ENCODE results near the gene ASCL3. TPM values are rescaled to one million over a fixed set of nuclear protein-coding genes. Genes with fewer than 3 reads are reported as not detected.
"Not testable (repeated sequence)": the region's sequence is repeated elsewhere in the genome, so short reads cannot be mapped to it uniquely, and the experiment has no call there.

Gene ASCL3, protein sequence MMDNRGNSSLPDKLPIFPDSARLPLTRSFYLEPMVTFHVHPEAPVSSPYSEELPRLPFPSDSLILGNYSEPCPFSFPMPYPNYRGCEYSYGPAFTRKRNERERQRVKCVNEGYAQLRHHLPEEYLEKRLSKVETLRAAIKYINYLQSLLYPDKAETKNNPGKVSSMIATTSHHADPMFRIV
- not detected in 2 replicates for total RNA-seq (2014; rRNA removed; shearing (Covaris generic))
- not detected in 2 replicates for polyA plus RNA-seq (2016; fragmentation: Nextera tagmentation; extraction: Ambion mirVana)

- H2AFZ ChIP-seq: no peak within 1 kb of the TSS
Observed at GRCh38 chr11:8942518-8943066, at the start of gene ASCL3. Gene ASCL3, minus strand, starts transcription at chr11:8943016. Its CDS starts 4,855 bp downstream, at chr11:8938161.

DNA sequence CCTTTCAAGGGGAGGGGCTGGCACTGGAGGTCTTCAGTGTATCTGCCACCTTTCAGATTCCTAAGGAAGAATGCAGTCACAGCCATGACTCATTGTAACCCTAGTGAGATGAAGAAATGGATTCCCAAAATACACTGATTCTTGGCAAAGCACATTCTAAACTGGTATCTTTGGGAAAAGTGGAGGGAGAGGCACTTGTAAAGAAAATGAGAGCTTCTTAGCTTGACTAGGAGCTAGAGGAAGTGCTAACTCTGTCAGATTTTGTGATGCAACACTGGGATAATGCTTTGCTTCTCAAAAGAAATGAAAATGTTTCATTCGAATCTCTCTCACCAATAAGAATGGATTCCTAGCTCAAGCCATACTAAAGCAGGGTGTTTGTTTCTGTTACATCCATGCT lies 46.6 kb upstream of the ASCL3 start:
- TF ChIP-seq EZH2 (IDR thresholded peaks at IDR 0.05; ENCODE audit: insufficient read depth, poor library complexity, severe bottlenecking) (no peak), EZH2phosphoT487 (IDR thresholded peaks at IDR 0.05; ENCODE audit: insufficient read depth, low read depth) (no peak)
- Histone ChIP-seq H3K9me2 (ENCODE audit: insufficient read depth) (no peaks in the 10 kb centered on the region), H3K4me3 (0 out of 2 replicates have a peak overlapping the region, but pooled peaks have one; percentile 4), H3K4me1 (ENCODE audit: insufficient read depth) (peaks cover 20% of the 10 kb centered on the region), H3K27me3 (replicated peaks; ENCODE audit: insufficient read depth) (no peaks in the 10 kb centered on the region), H3F3A (ENCODE audit: insufficient read depth) (peaks cover 21% of the 10 kb centered on the region), H3K9ac (no peak overlapping the region), H3K4me2 (ENCODE audit: unreplicated experiment) (peak overlapping the region; percentile 17), H4K20me1 (ENCODE audit: insufficient read depth) (no peaks in the 10 kb centered on the region), H2AFZ (peak overlapping the region; percentile 49), H3K27ac (peak overlapping the region; percentile 37), H3K9me3 (ENCODE audit: low read depth) (no peaks in the 10 kb centered on the region), H3K36me3 (ENCODE audit: low read depth) (no peaks in the 10 kb centered on the region), H3K79me2 (ENCODE audit: insufficient read depth) (no peaks in the 10 kb centered on the region)
- peak; percentile 74 for DNase-seq
- WGBS, 2 experiments (ENCODE audit: low coverage in 1 of 2, low lambda C conversion rate in 2 of 2, missing lambda C conversion rate in 2 of 2): 37 to 46% methylated on average over 1 of the region's 1 CpG
- in situ Hi-C loops (cut with MboI): no loop called here

More at GRCh38 chr11:8942518-8943066, at the start of gene ASCL3:
- Histone ChIP-seq H4K20me1 (ENCODE audit: insufficient read depth) (no peaks in the 10 kb centered on the region), H3F3A (ENCODE audit: insufficient read depth) (no peaks in the 10 kb centered on the region), H3K27me3 (replicated peaks; ENCODE audit: insufficient read depth) (no peaks in the 10 kb centered on the region), H3K4me3 (no peak within 1 kb of the TSS), H3K4me1 (ENCODE audit: insufficient read depth) (no peaks in the 10 kb centered on the region), H3K9me3 (ENCODE audit: low read depth) (no peaks in the 10 kb centered on the region), H3K4me2 (ENCODE audit: unreplicated experiment) (no peak within 1 kb of the TSS), H3K9ac (no peak within 1 kb of the TSS), H3K79me2 (ENCODE audit: insufficient read depth) (no peaks in the 10 kb centered on the region), H3K27ac (no peak within 1 kb of the TSS), H3K36me3 (ENCODE audit: low read depth) (peaks cover 3% of the 10 kb centered on the region; the same call in 1 of the 2 replicates), H3K9me2 (ENCODE audit: insufficient read depth) (no peaks in the 10 kb centered on the region)
- in situ Hi-C loops (cut with MboI): no loop called here
- WGBS, 2 experiments (ENCODE audit: low coverage in 1 of 2, low lambda C conversion rate in 2 of 2, missing lambda C conversion rate in 2 of 2): 62 to 69% methylated on average over 5 of the region's 5 CpGs
- TF ChIP-seq EZH2 (IDR thresholded peaks at IDR 0.05; ENCODE audit: insufficient read depth, poor library complexity, severe bottlenecking) (no peak), EZH2phosphoT487 (IDR thresholded peaks at IDR 0.05; ENCODE audit: insufficient read depth, low read depth) (no peak)
- DNase-seq: no peak

DNA sequence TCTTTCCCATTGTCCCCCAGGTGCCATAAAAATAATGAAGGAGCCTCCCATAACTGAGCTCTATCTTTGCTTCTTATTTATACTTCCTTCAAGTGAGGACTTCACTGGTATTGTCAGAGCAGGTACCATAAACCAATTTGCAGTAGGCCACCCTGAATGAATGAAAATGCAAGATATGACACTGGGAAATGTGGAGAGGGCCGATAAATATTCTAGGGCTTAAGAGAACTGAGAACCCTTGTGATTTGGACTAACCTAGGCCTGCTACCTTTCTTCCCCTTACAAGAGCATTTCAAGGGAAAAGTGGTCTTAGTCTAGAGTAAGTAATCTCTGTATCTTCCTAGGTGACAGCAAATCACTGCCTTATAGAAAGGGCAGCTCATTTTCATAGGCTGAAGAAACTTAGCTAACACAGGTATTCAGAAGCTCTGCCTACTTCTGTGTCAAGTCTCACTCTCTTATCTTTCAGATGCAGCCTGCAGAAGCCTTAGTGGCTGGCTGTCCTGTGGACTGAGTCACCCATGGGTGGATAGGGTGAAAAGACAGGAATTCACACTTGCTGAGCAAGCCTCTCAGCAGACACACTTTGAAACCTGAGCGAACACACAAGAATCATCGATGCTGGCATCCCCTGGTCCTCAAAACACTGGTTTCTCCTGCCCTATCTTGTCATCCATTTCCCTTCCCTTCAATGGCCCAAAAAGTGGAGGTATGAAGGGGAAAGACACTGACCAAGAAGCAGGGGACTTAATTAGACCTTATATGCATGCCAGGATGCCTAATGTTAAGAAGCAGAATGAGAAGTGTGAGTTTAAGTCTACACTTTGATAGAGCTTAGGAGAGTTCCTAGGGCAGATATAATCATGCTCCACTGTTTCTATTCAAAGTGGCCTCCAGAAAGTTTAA lies 45.8 kb upstream of the ASCL3 start:
- TF ChIP-seq EZH2phosphoT487 (IDR thresholded peaks at IDR 0.05; ENCODE audit: insufficient read depth, low read depth) (no peak), EZH2 (IDR thresholded peaks at IDR 0.05; ENCODE audit: insufficient read depth, poor library complexity, severe bottlenecking) (no peak)
- Histone ChIP-seq H3K79me2 (ENCODE audit: insufficient read depth) (no peaks in the 10 kb centered on the region), H3K9me3 (ENCODE audit: low read depth) (no peaks in the 10 kb centered on the region), H3F3A (ENCODE audit: insufficient read depth) (peaks cover 21% of the 10 kb centered on the region), H2AFZ (no peak overlapping the region), H3K36me3 (ENCODE audit: low read depth) (no peaks in the 10 kb centered on the region), H3K4me3 (no peak overlapping the region), H3K27me3 (replicated peaks; ENCODE audit: insufficient read depth) (no peaks in the 10 kb centered on the region), H3K4me1 (ENCODE audit: insufficient read depth) (peaks cover 20% of the 10 kb centered on the region), H3K4me2 (ENCODE audit: unreplicated experiment) (no peak overlapping the region), H4K20me1 (ENCODE audit: insufficient read depth) (no peaks in the 10 kb centered on the region), H3K9me2 (ENCODE audit: insufficient read depth) (no peaks in the 10 kb centered on the region), H3K27ac (peak overlapping the region; percentile 37; the same call in 1 of the 2 replicates), H3K9ac (no peak overlapping the region)
- in situ Hi-C loops (cut with MboI): no loop called here
- WGBS, 2 experiments (ENCODE audit: low coverage in 1 of 2, low lambda C conversion rate in 2 of 2, missing lambda C conversion rate in 2 of 2): 85 to 91% methylated on average over 3 of the region's 3 CpGs
- DNase-seq: peak; percentile 70

- WGBS, 2 experiments (ENCODE audit: low coverage in 1 of 2, low lambda C conversion rate in 2 of 2, missing lambda C conversion rate in 2 of 2): 94 to 95% methylated on average over 2 of the region's 2 CpGs
Observed at GRCh38 chr11:8987446-8987845, 44.6 kb upstream of the ASCL3 start.

DNA sequence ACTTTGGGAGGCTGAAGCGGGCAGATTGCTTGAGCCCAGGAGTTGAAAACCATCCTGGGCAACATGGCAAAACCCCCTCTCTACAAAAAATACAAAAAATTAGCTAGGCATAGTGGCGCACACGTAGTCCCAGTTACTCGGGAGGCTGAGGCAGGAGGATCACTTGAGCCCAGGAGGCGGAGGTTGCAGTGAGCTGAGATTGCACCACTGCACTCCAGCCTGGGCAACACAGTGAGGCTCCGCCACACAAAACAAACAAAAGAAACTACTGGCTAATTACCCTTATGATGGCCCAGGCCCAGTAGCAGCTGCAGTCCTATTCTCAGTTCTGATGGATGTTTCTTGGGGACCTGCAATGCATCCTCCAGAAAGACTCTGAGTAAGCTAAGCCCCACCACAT lies 44.0 kb upstream of the ASCL3 start:
- H3K79me2 ChIP-seq (ENCODE audit: insufficient read depth); H3K9me2 ChIP-seq (ENCODE audit: insufficient read depth); H3K9ac ChIP-seq; in situ Hi-C loops (cut with MboI); H3K27me3 ChIP-seq (replicated peaks; ENCODE audit: insufficient read depth); H3K4me3 ChIP-seq; H3K9me3 ChIP-seq (ENCODE audit: low read depth); H3K27ac ChIP-seq; H4K20me1 ChIP-seq (ENCODE audit: insufficient read depth); H3K4me2 ChIP-seq (ENCODE audit: unreplicated experiment); H3K36me3 ChIP-seq (ENCODE audit: low read depth); DNase-seq; H2AFZ ChIP-seq: not testable (repeated sequence)
- 89 to 92% methylated on average over 6 of the region's 6 CpGs for WGBS, 2 experiments (ENCODE audit: low coverage in 1 of 2, low lambda C conversion rate in 2 of 2, missing lambda C conversion rate in 2 of 2)
- Histone ChIP-seq H3F3A (ENCODE audit: insufficient read depth) (peaks cover 21% of the 10 kb centered on the region), H3K4me1 (ENCODE audit: insufficient read depth) (peaks cover 20% of the 10 kb centered on the region)

More at GRCh38 chr11:8987446-8987845, 44.6 kb upstream of the ASCL3 start:
- Histone ChIP-seq H3K79me2 (ENCODE audit: insufficient read depth) (no peaks in the 10 kb centered on the region), H3K9me2 (ENCODE audit: insufficient read depth) (no peaks in the 10 kb centered on the region), H3K4me2 (ENCODE audit: unreplicated experiment) (no peak overlapping the region), H3K4me1 (ENCODE audit: insufficient read depth) (peaks cover 20% of the 10 kb centered on the region), H3K9ac (no peak overlapping the region), H3K36me3 (ENCODE audit: low read depth) (no peaks in the 10 kb centered on the region), H4K20me1 (ENCODE audit: insufficient read depth) (no peaks in the 10 kb centered on the region), H3F3A (ENCODE audit: insufficient read depth) (peaks cover 21% of the 10 kb centered on the region), H3K9me3 (ENCODE audit: low read depth) (no peaks in the 10 kb centered on the region), H2AFZ (no peak overlapping the region), H3K27me3 (replicated peaks; ENCODE audit: insufficient read depth) (no peaks in the 10 kb centered on the region), H3K27ac (no peak overlapping the region), H3K4me3 (no peak overlapping the region)
- no peak for DNase-seq
- in situ Hi-C loops (cut with MboI): no loop called here
- TF ChIP-seq EZH2phosphoT487 (IDR thresholded peaks at IDR 0.05; ENCODE audit: insufficient read depth, low read depth) (no peak), EZH2 (IDR thresholded peaks at IDR 0.05; ENCODE audit: insufficient read depth, poor library complexity, severe bottlenecking) (no peak)

Measured in GM23248 (cell line).